ENCODE results near the gene ALOX12B.
"Not testable (repeated sequence)": the region's sequence is repeated elsewhere in the genome, so short reads cannot be mapped to it uniquely, and the experiment has no call there.

The ALOX12B gene

DNA sequence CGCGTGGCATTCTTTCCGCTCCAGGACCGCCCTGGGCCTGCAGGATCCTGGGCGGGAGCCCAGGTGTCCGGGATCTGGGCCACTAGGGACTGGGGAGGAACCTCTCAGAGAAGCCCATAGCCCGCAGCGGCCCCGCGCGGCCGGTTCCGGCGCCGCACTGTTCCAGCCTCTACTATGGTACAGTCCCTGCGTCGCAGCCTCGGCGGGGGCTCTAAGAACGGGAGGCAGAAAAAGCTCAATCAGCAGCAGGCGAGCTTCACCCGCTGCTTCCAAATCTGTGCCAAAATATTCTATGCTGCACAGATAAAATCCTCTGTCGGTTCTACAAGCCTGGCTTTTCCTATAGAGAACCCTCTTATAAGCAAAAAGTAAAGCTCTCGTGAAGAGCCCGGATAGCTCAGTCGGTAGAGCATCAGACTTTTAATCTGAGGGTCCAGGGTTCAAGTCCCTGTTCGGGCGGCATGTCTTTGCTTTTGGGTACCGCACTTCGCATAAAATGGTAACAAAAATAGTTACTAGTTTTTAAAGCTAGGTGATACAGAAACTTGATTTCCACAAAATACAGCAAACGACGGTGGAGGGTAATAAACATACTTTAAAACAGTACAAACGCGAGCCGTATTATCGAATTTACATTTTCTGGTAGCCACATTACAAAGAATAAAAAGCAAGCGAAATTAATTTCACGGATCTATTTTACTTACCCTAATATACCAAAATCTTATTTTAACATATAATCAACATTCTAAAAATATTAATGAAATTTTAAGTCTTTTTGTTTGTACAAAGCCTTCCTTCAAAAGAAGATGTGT is 31.5 kb upstream of the ALOX12B start:
- peak; percentile 99 for DNase-seq

DNA sequence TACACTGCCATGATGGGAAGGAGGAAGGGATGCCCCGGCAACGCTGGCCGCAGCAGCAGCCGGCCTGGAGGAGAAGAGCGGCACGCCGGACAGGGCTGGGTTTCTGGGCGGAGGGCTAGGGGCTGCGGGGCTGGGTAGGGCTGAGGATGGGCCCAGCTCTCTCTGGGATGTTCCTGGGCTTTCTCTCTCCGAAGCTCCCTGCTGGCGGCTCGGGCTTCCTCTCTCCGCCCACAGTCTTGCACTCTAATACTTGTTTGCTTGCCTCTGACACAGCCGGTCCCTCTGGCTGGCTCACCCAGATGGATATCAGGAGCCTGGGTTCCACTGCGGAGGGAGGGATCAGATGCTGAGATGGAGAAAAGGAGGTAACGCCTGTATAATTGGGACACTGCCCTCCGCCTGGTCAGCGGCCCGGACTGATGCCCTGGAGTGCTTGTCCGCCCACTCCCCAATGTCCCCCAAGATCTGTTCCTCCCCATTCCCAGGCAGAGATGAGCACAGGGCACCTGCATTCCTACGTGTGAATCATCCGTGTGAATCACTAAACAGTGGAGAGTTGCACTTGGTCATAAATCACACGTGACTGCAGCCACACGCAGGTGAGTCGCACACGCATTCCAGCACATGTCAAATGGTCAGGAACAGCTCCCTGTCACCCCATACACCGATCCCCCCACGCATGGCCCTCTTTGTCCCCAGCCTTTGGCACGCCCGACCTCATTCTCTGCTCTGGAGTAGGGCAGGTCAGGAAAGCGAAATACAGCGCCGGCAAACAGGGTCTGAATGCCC is 30.7 kb upstream of the ALOX12B start, which contains the start of gene ALOXE3:
Gene ALOXE3, minus strand, starts transcription at position 535 of the 789 bp plus-strand sequence. Its CDS starts 524 bp downstream, at position 11.
- no peak for DNase-seq

DNA sequence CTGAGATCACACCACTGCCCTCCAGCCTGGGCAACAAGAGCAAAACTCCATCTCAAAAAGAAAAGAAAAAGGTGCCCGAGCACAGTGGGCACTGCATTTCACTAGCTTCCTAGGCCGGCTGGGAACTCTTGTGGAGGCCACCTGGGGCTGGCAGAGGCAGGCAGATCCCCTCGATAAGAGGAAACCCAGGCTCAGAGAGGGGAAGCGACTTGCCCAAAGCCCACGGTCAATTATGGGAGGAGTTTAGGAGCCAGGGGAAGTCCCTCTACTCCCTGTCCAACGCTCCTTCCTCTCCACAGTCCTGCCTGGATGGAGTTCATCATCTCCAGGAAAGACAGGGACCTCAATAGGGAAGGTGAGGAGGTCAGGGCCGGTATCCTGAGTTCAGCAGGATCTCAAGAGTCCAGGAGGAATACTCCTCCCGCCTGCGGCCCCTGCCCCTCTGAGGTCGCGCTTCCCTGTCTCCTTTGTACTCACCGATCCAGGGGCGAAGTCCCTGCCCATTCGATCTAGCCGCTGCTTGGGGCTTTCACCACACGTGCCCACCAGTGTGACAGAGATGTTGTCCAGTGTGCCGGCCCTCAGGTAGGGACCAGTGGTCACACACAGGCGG is 30.0 kb upstream of the ALOX12B start:
- no peak for DNase-seq

DNA sequence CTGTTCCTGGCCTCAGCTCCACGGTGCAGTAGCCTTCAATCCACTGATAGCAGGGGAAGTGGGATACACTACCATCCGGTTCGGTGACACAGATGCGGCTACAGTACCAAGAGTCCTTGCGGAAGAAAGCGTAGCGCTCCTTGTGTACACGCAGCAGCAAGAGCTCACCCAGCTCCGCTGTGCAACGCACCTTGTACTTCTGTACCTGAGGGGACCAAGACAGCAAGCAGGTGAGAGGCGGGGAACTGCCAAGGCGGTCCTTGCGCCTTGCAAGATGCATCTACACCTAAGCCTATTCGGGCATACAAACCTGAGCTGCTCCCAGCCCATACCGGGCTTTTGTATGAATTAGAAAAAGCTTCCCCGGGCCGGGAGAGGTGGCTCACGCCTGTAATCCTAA is 29.3 kb upstream of the ALOX12B start:
- DNase-seq, result no peak

DNA sequence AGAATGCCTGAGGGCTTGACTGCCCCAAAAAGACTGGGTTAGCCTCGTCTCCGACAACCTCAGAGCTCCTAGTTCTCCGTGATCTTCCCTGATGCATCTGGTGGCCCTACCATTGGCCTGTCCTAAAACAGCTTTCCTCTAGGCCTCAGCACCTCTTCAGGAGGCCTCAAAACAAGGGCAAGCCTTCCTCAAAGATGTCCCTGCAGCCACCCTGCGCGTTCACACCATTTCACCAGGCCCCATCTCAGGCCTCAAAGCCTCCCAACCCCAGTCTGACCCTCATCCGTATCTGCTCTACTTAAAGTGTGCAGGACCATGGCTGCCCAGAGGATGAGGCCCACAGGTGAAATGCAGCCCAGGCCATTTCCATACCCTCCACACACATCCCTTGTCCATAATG is 23.4 kb upstream of the ALOX12B start:
- DNase-seq, result no peak

DNA sequence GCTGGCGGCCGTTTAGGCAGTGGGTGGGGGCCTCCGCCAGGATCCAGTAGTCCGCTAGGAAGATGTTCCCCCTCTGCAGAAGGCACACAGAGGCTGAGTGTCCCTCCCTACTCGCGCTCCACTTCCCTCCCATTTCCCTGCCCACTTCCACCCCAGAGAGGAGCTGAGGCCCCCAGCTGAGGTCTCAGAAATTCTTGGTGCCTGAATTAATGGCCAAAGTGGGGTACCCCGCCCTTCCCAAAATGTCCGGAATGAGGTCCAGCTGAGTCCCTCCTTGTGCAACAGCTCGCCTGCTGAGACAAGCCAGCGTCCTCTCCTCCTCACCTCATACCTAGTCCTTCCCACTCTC is 22.9 kb upstream of the ALOX12B start:
- no peak for DNase-seq

DNA sequence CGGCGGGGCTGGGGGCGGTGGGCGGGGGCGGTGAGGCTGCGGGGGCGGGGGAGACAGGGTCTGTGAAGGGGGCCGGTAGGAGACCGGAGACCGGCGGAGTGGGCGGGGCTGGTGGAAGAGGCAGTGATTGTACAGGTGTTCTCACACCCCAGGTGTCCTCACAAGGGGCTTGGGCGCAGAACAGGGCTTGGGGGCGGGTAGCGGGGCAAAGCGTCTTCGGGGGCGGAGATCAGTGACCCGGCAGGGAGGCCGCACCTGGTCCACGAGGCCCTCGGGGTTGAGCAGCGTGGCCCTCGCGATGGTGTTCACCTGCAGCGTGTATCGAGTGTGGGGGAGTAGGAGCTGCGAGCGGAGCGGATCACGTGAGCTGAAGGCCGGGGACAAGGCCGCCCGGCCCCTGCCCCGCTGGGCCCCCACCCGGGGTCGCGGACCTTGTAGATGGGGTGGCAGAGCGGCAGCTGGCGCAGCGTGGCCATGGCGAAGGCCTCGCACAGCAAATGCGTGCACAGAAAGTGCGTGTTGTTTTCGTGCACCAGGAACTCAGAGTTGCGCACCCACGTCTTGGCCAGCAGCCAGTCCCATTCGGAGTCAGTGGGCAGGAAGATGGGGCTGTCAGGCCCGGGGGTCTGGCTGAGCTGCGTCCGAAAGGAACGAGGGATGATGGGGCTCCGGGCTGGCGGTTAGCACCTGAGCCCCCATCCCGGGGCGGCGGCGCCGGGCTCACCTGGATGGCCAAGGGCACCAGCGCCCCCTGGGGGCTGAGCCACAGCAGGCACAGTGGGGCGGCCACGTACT is 22.3 kb upstream of the ALOX12B start:
- peak; percentile 74 for DNase-seq

DNA sequence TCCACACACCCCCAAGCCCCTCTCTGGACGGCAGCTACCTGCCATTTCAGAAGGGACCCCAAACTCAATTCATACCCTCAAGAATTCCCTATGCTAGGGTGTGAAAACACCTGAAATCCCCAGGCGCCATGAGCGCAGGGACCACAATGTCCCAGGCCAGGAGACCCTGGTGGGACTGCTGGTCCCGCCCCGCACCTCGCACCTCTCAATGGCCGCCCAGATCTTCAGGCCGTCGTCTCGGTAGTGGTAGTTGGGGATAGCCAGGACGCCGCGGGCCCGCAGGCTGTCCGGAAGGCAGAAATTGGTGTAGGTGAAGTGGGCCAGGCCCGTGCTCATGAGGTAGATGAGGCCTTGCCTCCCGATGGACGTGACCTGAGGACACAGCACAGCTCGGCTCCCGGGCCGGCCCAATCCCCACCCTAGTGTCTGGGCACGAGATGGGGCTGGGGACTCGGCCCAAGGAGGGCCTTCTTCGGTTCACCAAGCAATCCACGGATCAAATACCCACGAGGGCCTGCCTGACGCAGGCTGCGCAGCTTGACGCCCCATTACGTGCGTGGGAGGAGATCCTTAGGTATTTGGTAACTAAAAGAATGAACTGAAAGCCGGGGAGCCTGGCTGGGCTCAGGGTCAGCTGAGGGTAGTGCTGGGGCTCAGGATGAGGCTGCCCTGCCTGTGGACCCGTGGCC is 21.6 kb upstream of the ALOX12B start:
- DNase-seq, result no peak

DNA sequence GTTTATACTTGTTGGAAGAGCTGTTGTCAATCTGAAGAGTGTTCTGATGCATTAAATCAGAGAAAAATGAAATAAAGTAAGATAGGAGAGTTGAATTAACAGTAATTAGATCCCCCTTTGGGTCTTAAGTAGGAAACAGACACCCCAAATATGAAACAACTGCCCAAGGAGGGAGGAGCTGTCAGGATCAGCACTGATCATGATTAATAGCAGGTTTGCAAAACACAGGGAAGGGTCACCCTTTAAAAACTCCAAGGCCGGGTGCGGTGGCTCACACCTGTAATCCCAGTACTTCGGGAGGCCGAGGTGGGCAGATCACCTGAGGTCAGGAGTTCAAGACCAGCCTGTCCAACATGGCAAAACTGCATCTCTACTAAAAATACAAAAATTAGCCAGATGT is 19.5 kb upstream of the ALOX12B start:
- DNase-seq, result not testable (repeated sequence)

DNA sequence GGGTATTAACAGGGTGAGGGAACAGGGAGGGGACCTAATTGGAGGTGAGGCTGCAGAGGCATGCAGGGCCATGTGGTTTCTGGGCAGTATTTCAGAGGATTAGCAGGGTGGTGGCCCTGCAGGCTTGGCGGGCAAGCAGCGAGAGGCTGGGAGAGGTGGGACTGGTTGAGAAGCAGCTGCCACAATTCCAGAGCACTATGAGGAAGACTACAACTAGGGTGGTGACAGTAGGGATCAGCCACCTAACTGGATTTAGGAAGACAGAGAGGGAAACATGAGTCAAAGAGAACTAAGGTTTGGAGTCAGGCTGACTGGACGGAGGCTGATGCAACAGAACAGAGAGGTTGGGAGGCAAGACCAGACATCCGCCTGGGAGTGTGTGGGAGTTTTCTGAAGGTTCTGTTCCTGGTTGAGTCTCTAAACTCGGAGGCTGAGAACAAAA is 18.5 kb upstream of the ALOX12B start:
- DNase-seq, result no peak

DNA sequence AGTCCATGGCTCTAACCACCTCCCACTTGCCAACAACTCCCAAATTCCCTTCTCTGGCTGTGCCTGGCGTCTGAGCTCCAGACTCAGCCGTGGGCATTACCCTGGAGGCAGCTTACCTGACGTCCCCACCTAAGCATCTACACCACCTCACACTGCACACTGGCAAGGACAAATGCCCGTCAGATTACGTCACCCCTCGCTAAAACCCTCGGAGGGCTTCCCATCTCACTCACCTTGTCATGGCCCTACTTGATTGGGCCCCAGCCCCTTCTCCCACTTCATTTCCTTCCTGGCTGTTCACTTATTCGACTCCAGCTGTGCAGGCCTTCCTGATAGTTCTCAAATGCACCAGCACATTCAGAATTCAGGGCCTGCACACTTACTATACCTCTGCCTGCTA is 17.4 kb upstream of the ALOX12B start:
- DNase-seq, result no peak

DNA sequence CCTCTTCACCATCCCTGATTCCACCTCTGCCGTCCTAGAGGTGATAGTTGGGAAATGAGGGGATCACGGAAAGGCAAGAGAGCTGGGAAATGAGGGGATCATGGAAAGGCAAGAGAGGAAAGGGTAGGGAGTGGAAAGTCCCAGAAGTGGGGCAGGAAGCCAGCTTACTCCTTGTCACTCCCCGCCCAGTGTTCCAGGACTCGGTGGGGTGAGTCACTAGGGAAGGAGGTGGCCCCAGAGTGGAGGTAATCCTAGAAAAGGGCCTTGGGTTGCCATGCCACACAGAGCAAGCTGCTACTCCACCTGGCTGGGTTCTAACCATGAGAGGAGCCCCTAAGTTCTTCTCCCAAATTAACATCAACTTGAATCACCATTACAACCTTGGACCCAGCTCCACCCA is 16.0 kb upstream of the ALOX12B start:
- no peak for DNase-seq

DNA sequence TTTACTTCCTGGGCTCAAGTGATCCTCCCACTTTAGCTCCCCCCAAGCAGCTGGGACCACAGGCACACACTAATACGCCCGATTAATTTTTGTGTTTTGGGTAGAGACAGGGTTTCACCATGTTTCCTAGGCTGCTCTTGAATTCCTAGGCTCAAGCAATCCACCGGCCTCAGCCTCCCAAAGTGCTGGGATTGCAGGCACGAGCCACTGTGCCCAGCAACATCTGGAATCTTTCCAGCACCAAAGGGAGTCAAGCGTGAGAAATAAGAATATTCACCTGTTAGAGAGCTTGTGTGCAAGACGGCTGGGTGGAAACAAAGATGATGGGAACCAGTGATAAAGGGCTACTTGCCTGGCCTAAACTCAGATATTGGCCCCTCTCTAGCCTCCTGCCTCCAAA is 14.2 kb upstream of the ALOX12B start:
- DNase-seq, result no peak

DNA sequence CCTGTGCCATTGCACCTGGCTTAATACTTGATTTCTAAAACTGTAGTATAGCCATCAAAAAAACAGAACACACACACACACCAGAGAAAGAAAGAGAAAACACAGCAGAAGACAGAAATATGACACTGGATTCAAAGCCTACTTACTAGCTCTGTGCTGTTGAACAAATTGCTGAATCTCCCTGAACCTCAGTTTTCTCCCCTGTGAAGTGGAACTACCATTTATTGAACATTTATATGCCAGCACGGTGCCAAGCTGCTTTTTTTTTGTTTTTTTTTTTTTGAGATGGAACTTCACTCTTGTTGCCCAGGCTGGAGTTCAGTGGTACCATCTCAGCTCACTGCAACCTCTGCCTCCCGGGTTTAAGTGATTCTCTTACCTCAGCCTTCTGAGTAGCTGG is 13.2 kb upstream of the ALOX12B start:
- DNase-seq, result no peak

DNA sequence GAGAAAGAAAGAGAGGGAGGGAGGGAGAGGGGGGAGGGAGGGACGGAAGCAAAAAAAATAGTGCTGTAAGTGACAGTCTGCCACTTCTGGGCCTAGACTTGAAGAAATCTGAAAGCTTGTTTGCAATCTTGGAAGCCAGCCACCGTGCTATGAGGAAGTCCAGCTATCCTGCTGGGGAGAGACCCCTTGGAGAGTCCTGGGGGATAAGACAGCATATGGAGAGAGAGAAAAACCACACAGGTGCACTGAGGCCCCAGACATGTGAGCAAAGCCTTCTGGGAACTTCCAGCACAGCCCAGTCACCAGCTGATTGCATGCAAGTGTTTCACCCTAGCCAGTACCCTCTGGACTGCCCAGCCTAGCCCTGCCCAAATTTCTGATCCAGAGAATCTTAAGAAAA is 12.6 kb upstream of the ALOX12B start:
- no peak for DNase-seq

DNA sequence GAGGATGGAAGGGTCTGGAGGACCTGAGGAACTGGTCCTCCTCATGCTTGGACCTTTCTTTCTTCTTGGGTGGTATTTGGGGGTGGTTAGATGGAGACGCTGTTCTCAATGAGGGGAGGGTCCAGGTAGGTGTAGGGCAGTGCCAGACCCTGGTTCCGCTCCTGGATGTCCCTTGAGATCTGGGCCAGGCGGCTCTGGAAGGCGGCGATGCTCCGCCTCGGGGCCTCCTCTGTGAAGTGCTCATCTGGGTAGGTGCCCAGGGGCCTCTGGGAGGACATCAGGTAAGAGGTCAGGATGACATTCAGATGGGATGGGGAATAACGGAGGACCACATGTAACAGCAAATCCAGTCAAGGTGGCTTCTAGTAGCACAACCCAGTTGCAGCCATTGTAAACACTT is 9.0 kb upstream of the ALOX12B start:
- no peak for DNase-seq

DNA sequence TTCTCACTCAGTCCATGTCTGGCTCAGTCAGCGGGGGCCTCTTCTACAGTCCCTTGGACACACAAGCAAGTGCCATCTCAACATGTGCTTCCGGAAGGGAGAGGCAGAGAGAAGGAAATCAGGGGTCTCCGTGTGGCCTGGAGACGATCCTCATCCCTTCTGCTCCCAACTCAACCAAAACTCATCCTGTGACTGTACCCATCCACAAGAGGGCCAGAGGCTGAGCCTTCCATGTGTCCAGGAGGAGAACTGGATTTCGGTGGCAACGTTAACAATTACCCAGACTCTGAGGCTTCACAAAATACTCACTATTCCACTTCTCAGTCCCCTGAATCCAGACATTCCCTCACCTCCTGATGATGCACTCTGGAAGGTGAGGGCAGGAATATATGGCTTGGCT is 7.8 kb upstream of the ALOX12B start:
- DNase-seq, result no peak

DNA sequence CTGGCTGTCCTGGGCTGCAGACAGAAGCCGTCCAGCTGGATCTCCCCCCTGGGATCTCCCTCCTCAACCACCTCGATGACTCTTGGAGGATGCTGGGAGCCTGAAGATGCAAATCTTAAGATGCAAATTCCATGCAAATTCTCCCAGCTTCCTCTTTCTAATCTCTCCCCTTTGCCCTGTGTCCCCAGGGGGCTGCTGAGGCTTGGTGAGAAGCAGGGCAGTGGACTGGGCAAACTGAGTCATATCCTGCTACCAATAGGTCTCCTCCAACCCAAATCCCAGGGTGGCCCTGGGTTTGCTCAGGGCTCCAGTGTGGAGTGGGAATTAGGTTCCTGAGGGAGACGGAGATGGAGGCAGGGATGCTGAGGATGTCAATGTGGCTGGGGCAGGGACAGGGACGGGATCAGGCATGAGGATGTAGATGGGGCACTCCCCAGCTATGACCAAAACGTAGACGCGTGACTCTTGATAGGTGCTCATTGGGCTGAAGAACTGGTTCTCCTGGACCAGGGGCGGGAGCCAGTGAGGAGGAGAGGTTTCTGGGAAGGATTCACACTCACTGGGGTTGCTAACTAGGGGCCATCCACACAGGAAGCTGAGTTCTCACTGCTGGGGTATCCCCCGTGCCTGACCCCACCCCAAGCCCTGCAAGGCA is 3.6 kb upstream of the ALOX12B start:
- DNase-seq, result no peak

DNA sequence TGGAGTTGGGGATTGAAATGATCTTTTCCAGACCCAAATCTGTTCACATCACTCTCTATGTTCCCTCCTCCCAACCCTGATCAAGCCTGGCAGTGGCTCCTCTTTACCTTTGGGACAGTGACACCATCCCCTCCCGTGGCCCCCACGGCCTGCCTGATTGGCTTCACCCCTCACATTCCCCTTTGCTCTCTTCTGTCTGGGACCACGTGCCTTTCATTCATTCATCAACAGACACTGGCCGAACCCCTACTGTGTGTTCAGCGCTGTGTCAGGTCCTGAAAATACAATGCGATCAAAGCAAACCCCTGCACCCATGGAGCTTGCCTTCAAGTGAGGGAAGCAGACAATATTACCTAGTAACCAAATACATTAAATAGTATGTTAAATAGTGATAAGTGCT is 2.2 kb upstream of the ALOX12B start:
- no peak for DNase-seq

DNA sequence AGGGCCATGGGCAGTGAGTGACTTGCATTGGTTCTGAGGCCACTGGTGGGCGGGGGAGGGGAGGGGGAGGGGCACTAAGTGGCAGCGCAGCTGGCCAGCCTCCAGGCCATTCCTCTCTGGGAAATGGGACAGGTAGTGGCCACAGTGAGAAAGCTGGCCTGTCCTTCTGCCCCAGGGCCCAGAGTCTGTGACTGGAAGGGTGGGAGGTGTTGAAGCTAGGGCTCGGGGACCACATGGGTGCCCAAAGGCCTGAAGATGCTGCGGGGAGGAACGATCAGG is 375 bp upstream of the ALOX12B start:
- DNase-seq, result no peak

DNA sequence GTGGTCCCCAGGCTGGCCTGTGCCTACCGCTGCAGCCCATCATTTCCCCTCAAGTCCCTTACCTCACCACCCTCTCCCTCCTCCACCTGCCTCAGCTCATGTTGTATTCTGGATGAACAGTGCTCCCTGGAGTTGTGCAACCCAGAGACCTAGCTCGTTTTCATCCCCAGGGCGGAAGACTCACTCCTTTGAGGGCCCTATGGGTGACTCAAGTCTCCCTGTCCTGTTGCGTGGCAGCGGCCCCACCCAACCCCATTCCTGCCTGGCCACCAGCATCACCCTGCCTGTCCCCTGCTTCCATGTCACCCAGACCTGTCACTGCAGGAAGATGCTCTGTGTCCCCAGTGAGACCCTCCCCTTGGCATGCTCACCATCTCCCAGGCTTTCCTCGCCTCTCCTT is 3.3 kb downstream of the ALOX12B start:
- no peak for DNase-seq

DNA sequence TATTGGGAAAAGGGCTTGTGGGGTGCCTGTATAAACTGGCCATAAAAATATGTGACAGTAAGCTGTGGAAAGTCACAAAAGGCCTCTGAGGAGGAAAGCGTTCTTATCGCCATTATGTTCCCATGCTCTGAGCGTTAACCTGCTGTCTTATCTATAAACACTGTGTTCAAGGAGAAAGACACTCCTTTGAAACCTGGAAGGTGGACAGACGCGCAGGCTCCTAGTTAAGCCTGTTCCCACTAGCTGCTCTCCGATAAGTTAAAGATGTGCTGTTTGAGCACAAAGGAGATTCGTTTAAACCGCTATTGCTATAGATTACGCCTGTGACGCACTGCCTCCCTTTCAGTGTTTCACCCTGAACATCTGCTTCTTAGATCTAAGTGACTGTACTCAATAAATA is 5.2 kb downstream of the ALOX12B start:
- DNase-seq, result no peak
